GM12878 (cell line): ENCODE results near the gene ANK2.

ENCODE experiments used
- BCL3 ChIP-seq: IDR thresholded peaks from 2 replicates; pipeline ENCODE4 v1.6.1; 2011; ENCODE audit warnings: borderline replicate concordance, low read depth, mild to moderate bottlenecking, moderate library complexity, low read length; ENCODE audit not compliant: insufficient read depth, poor library complexity, severe bottlenecking
- BCLAF1 ChIP-seq: fragments of 450-650 bp; IDR thresholded peaks from 2 replicates; pipeline ENCODE4 v1.6.1; 2017; ENCODE audit warnings: antibody characterized with exemption, mild to moderate bottlenecking, moderate library complexity
- BHLHE40 ChIP-seq, 2 experiments: fragments of 450-650 bp in 1 of 2; IDR thresholded peaks; 2 replicates each; pipeline ENCODE4 v1.6.1; 2011 to 2017; ENCODE audit warnings: low read depth in 2 of 2, borderline replicate concordance in 1 of 2, improper control_type of control experiment in 1 of 2, low read length in 1 of 2, mild to moderate bottlenecking in 1 of 2
- CTCF ChIP-seq, 3 experiments: IDR thresholded peaks in 2 of 3; conservative IDR thresholded peaks in 1 of 3; 2 replicates each; pipeline ENCODE4 v1.5.1; 2011; ENCODE audit warnings: low read depth in 3 of 3, low read length in 3 of 3, mild to moderate bottlenecking in 3 of 3, control low read depth in 2 of 3, moderate library complexity in 2 of 3, inconsistent platforms in 1 of 3, mixed read lengths in 1 of 3; ENCODE audit not compliant: control insufficient read depth in 2 of 3, insufficient read depth in 1 of 3; ENCODE audit errors: extremely low read depth in 1 of 3
- EGR1 ChIP-seq, 2 experiments: IDR thresholded peaks; 1 replicate in 1 of 2; 2 replicates in 1 of 2; pipeline ENCODE4 v1.6.1; 2011 to 2012; ENCODE audit warnings: low read depth in 2 of 2, low read length in 2 of 2, borderline replicate concordance in 1 of 2, mild to moderate bottlenecking in 1 of 2, moderate library complexity in 1 of 2
- EP300 ChIP-seq, 2 experiments: fragments of 150-350 bp in 1 of 2; IDR thresholded peaks; 2 replicates each; pipeline ENCODE4 v1.6.1; 2011 to 2012; ENCODE audit warnings: low read depth in 2 of 2, low read length in 2 of 2, borderline replicate concordance in 1 of 2, improper control_type of control experiment in 1 of 2, inconsistent platforms in 1 of 2; ENCODE audit not compliant: control insufficient read depth in 1 of 2
- GABPA ChIP-seq: IDR thresholded peaks from 2 replicates; pipeline ENCODE4 v1.6.1; 2014; ENCODE audit warnings: antibody characterized with exemption, low read depth, mild to moderate bottlenecking, inconsistent platforms
- NR2C2 ChIP-seq: IDR thresholded peaks from 2 replicates; pipeline ENCODE4 v1.6.1; 2011; ENCODE audit warnings: borderline replicate concordance, low read depth; ENCODE audit not compliant: control insufficient read depth, insufficient read length
- POLR2AphosphoS5 ChIP-seq: IDR thresholded peaks from 2 replicates; pipeline ENCODE4 v1.6.1; 2011; ENCODE audit warnings: mild to moderate bottlenecking, low read length, inconsistent platforms
- RAD21 ChIP-seq: IDR thresholded peaks from 2 replicates; pipeline ENCODE4 v1.6.1; 2011; ENCODE audit warnings: mild to moderate bottlenecking, low read depth, low read length, moderate library complexity; ENCODE audit not compliant: insufficient read depth
- SMC3 ChIP-seq: IDR thresholded peaks from 2 replicates; pipeline ENCODE4 v1.6.1; 2011; ENCODE audit warnings: low read length, improper control_type of control experiment, borderline replicate concordance
- TAF1 ChIP-seq: IDR thresholded peaks from 2 replicates; pipeline ENCODE4 v1.6.1; 2011; ENCODE audit warnings: mild to moderate bottlenecking, low read depth, low read length, borderline replicate concordance
- USF1 ChIP-seq: IDR thresholded peaks from 2 replicates; pipeline ENCODE4 v1.6.1; 2011; ENCODE audit warnings: borderline replicate concordance, low read depth, mild to moderate bottlenecking, moderate library complexity, mixed read lengths, low read length; ENCODE audit not compliant: insufficient read depth; ENCODE audit errors: extremely low read length
- ZBTB11 ChIP-seq: fragments of 450-650 bp; formaldehyde crosslinking; IDR thresholded peaks from 2 replicates; pipeline ENCODE4 v1.5.0; 2022; ENCODE audit warnings: mild to moderate bottlenecking, missing genetic modification characterization

GRCh38 chr4:113335746-113336145, 286.3 kb downstream of the ANK2 start:
- no peak for TF ChIP-seq EP300 (IDR thresholded peaks at IDR 0.05; ENCODE audit: borderline replicate concordance in 1 of 2, control insufficient read depth in 1 of 2, low read depth in 2 of 2, low read length in 2 of 2)
- no peak for TF ChIP-seq CTCF (IDR thresholded peaks at IDR 0.05 in 2 of 3, conservative IDR thresholded peaks at IDR 0.05 in 1 of 3; ENCODE audit: control insufficient read depth in 2 of 3, extremely low read depth in 1 of 3, insufficient read depth in 1 of 3, low read depth in 3 of 3, low read length in 3 of 3)
- TF ChIP-seq BCL3 = no peak
- no peak for TF ChIP-seq POLR2AphosphoS5
- TF ChIP-seq RAD21 = no peak
- TF ChIP-seq ZBTB11 (CRISPR knock-in tag) = no peak
- no peak for TF ChIP-seq USF1
- TF ChIP-seq EGR1 (IDR thresholded peaks at IDR 0.05; ENCODE audit: borderline replicate concordance in 1 of 2, low read depth in 2 of 2, low read length in 2 of 2) = no peak
- TF ChIP-seq GABPA = no peak
- TF ChIP-seq BCLAF1 = no peak
- no peak for TF ChIP-seq SMC3
- TF ChIP-seq BHLHE40 (IDR thresholded peaks at IDR 0.05; ENCODE audit: borderline replicate concordance in 1 of 2, low read depth in 2 of 2, low read length in 1 of 2) = no peak
- TF ChIP-seq TAF1 = no peak
- TF ChIP-seq NR2C2 = no peak
